Stomach smooth muscle (tissue), 2 donors: ENCODE data around the gene MCTP1.

Experiments used
- H3K27ac ChIP-seq: one replicate; pipeline ENCODE4 v1.7.0; 2013; ENCODE audit warnings: mild to moderate bottlenecking, low read length, inconsistent platforms
- H3K27me3 ChIP-seq, 2 donors: one replicate each; pipeline ENCODE4 v1.7.0; 2013; ENCODE audit warnings: low read length in 2 of 2; ENCODE audit not compliant: insufficient read depth in 2 of 2, control insufficient read depth in 1 of 2
- H3K36me3 ChIP-seq, 2 donors: one replicate each; pipeline ENCODE4 v1.7.0; 2013; ENCODE audit warnings: low read length in 2 of 2; ENCODE audit not compliant: control insufficient read depth in 2 of 2, insufficient read depth in 2 of 2
- H3K4me1 ChIP-seq: one replicate; pipeline ENCODE4 v1.7.0; 2013; ENCODE audit warnings: low read length; ENCODE audit not compliant: control insufficient read depth, insufficient read depth
- H3K4me3 ChIP-seq, 2 donors: one replicate each; pipeline ENCODE4 v1.7.0; 2013; ENCODE audit warnings: low read length in 2 of 2
- H3K9ac ChIP-seq, 2 donors: one replicate each; pipeline ENCODE4 v1.7.0; 2013; ENCODE audit warnings: low read length in 2 of 2, mild to moderate bottlenecking in 1 of 2
- H3K9me3 ChIP-seq, 2 donors: one replicate each; pipeline ENCODE4 v1.7.0; 2013; ENCODE audit warnings: low read length in 2 of 2; ENCODE audit not compliant: control insufficient read depth in 2 of 2
- donor health status: healthy.
- donor health status: Pancreatic carcinoma.

The MCTP1 gene

GRCh38 chr5:95181644-95182043 lies 103.2 kb downstream of the MCTP1 start:
- Histone ChIP-seq H3K36me3 (no peaks in the 10 kb centered on the region), H3K9ac (no peak overlapping the region), H3K27me3 (no peaks in the 10 kb centered on the region), H3K4me1 (no peaks in the 10 kb centered on the region), H3K4me3 (no peak overlapping the region), H3K9me3 (no peaks in the 10 kb centered on the region), H3K27ac (no peak overlapping the region)

- H3K27me3 ChIP-seq, result no peaks in the 10 kb centered on the region
- no peaks in the 10 kb centered on the region for H3K4me1 ChIP-seq
- H3K4me3 ChIP-seq, result no peak overlapping the region
- H3K36me3 ChIP-seq, result no peaks in the 10 kb centered on the region
- H3K9ac ChIP-seq, result no peak overlapping the region
- H3K9me3 ChIP-seq, result no peaks in the 10 kb centered on the region
- H3K27ac ChIP-seq, result no peak overlapping the region
Measured at GRCh38 chr5:95178046-95178651, 106.7 kb downstream of the MCTP1 start.

- Histone ChIP-seq H3K4me1 (no peaks in the 10 kb centered on the region), H3K36me3 (no peaks in the 10 kb centered on the region), H3K4me3 (no peak overlapping the region), H3K9ac (no peak overlapping the region), H3K27ac (no peak overlapping the region), H3K9me3 (no peaks in the 10 kb centered on the region), H3K27me3 (no peaks in the 10 kb centered on the region)
Measured at GRCh38 chr5:95177456-95177855, 107.4 kb downstream of the MCTP1 start.

- no peaks in the 10 kb centered on the region for H3K27me3 ChIP-seq
- no peak overlapping the region for H3K4me3 ChIP-seq
- H3K9me3 ChIP-seq, result no peaks in the 10 kb centered on the region
- H3K9ac ChIP-seq, result no peak overlapping the region
- H3K27ac ChIP-seq, result no peak overlapping the region
- no peaks in the 10 kb centered on the region for H3K36me3 ChIP-seq
- H3K4me1 ChIP-seq, result no peaks in the 10 kb centered on the region
Measured at GRCh38 chr5:95175106-95175505, 109.8 kb downstream of the MCTP1 start.

GRCh38 chr5:95172659-95173058 lies 112.2 kb downstream of the MCTP1 start:
- H3K9ac ChIP-seq, result no peak overlapping the region
- no peaks in the 10 kb centered on the region for H3K36me3 ChIP-seq
- no peak overlapping the region for H3K4me3 ChIP-seq
- H3K27me3 ChIP-seq, result no peaks in the 10 kb centered on the region
- H3K9me3 ChIP-seq, result no peaks in the 10 kb centered on the region
- no peak overlapping the region for H3K27ac ChIP-seq
- H3K4me1 ChIP-seq, result no peaks in the 10 kb centered on the region

GRCh38 chr5:95164861-95165260 lies 120.0 kb downstream of the MCTP1 start:
- H3K4me1 ChIP-seq, result no peaks in the 10 kb centered on the region
- no peak overlapping the region for H3K9ac ChIP-seq
- no peaks in the 10 kb centered on the region for H3K36me3 ChIP-seq
- H3K27ac ChIP-seq, result no peak overlapping the region
- H3K9me3 ChIP-seq, result no peaks in the 10 kb centered on the region
- H3K4me3 ChIP-seq, result no peak overlapping the region
- no peaks in the 10 kb centered on the region for H3K27me3 ChIP-seq

GRCh38 chr5:95163079-95163478 lies 121.8 kb downstream of the MCTP1 start:
- Histone ChIP-seq H3K27me3 (no peaks in the 10 kb centered on the region), H3K4me1 (no peaks in the 10 kb centered on the region), H3K9me3 (no peaks in the 10 kb centered on the region), H3K36me3 (no peaks in the 10 kb centered on the region), H3K9ac (no peak overlapping the region), H3K4me3 (no peak overlapping the region), H3K27ac (no peak overlapping the region)

GRCh38 chr5:95162231-95162992 lies 122.5 kb downstream of the MCTP1 start:
- H3K27me3 ChIP-seq, result no peaks in the 10 kb centered on the region

GRCh38 chr5:95159603-95160002 lies 125.3 kb downstream of the MCTP1 start:
- Histone ChIP-seq H3K27me3 (no peaks in the 10 kb centered on the region), H3K4me1 (no peaks in the 10 kb centered on the region), H3K36me3 (no peaks in the 10 kb centered on the region), H3K9me3 (no peaks in the 10 kb centered on the region), H3K9ac (no peak overlapping the region), H3K4me3 (no peak overlapping the region), H3K27ac (no peak overlapping the region)

More at GRCh38 chr5:95162231-95162992, 122.5 kb downstream of the MCTP1 start:
- Histone ChIP-seq H3K9me3 (no peaks in the 10 kb centered on the region), H3K4me1 (no peaks in the 10 kb centered on the region), H3K36me3 (no peaks in the 10 kb centered on the region), H3K27ac (no peak overlapping the region), H3K9ac (no peak overlapping the region), H3K4me3 (no peak overlapping the region)

GRCh38 chr5:95155888-95156287 lies 129.0 kb downstream of the MCTP1 start:
- Histone ChIP-seq H3K4me1 (no peaks in the 10 kb centered on the region), H3K27me3 (no peaks in the 10 kb centered on the region), H3K27ac (no peak overlapping the region), H3K9me3 (no peaks in the 10 kb centered on the region), H3K36me3 (no peaks in the 10 kb centered on the region), H3K9ac (no peak overlapping the region), H3K4me3 (no peak overlapping the region)

- H3K27ac ChIP-seq, result no peak overlapping the region
- H3K4me1 ChIP-seq, result no peaks in the 10 kb centered on the region
- H3K9ac ChIP-seq, result no peak overlapping the region
- no peaks in the 10 kb centered on the region for H3K27me3 ChIP-seq
- no peak overlapping the region for H3K4me3 ChIP-seq
- no peaks in the 10 kb centered on the region for H3K36me3 ChIP-seq
- peaks cover 0 to 4% of the 10 kb centered on the region in 2 donors for H3K9me3 ChIP-seq
Measured at GRCh38 chr5:95153511-95153910, 131.4 kb downstream of the MCTP1 start.
